GM19023 (cell line): ENCODE data around the gene COBL.

ENCODE experiments used
- ATAC-seq: cut with Tn5 transposase; IDR thresholded peaks from one replicate; pipeline ENCODE4 v1.9.1; 2021; ENCODE audit warnings: mild to moderate bottlenecking, moderate library complexity; ENCODE audit not compliant: unreplicated experiment

Gene COBL

DNA sequence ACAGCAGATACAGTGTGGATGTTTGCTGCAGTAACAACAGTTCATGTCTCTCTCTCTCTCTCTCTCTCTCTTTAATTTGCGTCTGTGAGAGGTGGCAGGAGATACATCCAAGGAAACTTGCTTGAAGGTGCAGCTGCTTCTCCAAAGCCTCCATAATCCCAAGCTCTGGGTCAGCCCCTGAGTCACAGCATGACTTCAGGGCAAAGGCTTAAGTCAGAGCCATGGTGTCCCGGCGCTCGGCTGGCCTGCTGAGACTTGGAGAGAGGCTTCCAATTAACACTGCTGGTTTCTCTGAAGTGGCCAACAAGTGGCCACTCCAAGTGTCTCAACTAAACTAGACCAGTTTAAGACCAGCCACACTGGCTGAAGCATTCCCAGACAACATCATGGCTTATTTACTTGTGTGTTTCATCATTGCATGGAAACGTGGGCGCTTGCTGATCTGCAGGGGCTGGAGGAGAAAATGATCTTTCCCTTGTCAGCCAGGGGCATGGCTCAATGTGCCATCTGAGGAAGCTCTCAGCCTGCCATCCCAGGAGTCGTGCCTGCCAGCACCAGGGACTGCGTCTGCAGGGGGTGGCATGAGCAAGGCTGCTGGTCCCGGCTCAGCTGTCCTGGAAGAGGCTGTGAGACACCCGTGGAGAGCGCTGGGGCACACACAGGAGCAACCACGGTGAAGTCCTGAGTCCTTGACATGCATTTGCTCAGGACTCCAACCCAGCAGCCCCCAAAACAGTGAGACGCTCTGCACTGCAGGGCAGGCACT lies 254.2 kb downstream of the COBL start:
- no peak for ATAC-seq

DNA sequence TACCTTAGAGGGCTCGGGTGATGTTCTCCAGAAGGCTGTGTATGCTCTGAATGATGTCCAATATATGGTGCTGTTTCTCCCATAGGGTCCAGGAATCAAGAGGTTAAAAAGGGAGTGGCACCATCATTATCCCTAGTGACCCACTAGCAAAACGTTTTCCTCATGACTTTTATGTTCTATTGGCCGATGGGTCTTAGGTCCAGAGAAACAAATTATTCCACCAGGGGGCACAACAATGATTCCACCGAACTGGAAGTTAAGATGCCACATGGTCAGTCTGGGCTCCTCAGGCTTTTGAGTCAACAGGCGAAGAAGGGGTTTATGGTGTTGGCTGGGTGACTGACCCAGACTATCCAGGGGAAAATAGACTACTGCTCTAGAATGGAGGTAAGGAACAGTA lies 256.1 kb downstream of the COBL start:
- no peak for ATAC-seq

GRCh38 chr7:51059504-51060142 lies 257.0 kb downstream of the COBL start:
- ATAC-seq = no peak

GRCh38 chr7:51058764-51059163 lies 257.8 kb downstream of the COBL start:
- ATAC-seq = no peak

DNA sequence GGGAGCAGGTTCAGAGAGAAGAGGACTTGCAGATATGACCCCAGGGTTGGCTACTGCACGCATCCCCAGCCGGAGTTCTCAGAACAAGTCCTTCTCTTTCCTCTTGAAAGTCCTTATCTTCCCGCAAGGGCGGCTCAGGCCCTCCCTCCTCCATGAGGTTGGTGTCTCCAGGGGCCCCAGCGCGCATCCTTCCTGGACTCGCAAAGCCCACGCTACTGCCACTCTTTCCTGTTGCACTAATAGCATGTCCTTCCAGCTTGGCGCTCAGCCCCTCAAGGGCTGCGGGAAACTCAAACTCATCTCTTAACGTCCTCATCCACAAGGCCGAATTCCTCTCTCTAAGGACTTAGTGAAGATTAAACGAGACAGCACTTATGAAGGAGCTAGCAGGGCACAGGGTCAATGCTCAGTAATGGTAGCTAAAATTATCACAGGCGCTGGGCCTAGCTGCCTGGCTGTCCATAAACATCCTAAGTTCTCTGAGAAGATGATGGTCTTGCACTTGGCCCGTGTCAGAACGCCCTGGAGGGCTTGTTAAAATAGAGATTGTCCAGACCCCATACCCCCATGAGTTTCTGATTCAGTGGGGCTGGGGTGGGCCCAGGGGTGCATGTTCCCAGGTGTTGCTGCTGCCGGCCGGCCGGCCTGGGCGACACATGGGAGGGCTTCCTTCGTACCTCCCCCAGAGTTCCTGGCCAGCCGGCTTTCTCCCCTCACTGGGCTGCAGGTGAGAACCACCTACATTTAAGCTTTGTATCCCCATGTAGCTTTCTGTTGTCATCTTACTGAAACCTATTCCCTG lies 261.4 kb downstream of the COBL start:
- no peak for ATAC-seq

DNA sequence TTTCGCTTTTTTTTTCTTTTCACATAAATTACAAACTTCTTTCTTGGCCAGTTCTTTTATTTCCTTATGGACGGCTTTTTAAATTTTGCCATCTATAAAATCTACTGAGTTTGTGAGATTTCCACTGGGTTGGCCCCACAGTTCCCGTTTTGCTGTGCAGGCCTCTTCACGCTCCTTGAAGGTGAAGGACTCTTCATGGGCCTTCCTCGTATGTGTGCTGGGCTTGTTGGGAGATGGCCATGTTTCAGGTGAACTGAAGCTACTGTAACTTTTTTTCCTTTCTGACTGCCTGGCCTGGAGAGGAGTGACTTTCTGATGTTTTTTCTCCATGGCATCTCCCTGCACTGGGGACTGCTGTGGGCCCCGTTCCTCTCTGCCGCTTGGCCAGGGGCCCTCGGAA lies 262.4 kb downstream of the COBL start:
- ATAC-seq = no peak

DNA sequence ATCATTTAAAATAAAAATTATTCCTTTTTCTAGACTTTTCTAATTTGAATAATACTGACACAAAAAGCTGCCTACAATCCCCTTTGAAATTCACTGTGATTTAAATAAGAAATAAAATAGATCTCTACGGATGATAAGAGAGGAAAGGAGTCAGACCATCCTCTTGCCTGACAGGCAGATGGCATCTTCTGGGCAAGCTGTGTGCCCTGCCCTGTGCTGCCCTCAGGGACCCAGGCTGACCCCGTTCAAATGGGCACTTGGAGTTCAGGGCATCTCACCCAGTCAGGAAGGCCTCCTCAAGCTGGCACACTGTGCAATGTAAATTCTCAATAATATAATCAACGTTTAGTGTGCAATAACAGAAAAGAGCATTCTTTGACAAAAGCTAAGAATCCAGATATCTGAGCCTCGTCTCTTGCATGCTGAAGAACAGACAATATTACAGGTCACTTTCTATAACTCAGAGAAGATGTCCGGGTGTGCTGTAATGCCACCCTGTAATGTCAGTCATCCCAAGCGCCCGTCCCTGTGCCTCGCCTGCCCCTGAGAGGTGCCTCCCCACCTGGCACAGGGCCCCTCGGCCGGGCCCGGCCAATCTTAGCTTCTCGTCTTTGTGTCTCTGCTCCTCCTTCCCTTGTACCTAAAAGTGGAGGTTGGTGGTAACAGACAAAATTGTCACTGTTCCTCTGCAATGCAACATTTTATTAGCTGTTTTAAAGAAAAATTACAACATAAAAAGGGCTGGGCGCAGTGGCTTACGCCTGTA lies 263.3 kb downstream of the COBL start:
- ATAC-seq = no peak

GRCh38 chr7:51046482-51046881 lies 270.1 kb downstream of the COBL start:
- no peak for ATAC-seq

DNA sequence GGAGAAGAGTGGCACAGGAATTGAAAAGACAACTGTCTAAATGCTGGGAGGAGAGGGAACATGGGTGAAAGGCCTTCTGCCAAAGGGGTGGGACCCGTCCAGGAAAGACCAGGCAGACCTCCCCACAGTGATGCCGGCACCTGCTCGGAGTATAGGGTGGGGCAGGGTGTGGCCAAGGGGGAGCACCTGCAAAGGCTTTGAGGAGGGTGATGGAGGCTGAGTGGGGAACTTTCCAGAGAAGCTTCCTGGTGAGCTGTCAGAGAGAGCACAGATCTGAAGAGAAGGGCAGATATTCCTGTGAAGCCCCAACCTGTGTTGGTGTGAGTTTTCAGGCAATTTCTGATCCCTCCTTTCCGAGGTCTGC lies 270.5 kb downstream of the COBL start:
- no peak for ATAC-seq

GRCh38 chr7:51045319-51046102 lies 271.1 kb downstream of the COBL start:
- ATAC-seq = no peak

DNA sequence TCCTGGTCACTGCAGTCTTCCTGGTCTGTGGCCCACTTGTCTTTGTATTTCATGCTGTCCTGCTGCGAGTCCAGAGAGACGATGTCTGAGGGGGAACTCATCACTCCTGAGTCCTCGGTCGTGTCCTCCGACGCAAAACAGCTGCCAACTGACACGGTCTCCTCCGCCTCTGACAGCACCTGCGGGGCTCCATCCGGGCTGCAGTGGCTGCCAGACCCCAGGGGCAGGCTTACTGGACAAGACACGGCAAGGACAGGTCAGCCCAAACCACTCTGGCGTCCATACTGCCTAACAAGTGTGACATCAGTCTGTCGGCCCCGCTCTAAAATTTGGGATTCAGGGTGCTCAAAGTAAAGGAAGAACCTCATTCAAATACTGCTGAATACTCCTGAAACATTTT lies 273.1 kb downstream of the COBL start:
- ATAC-seq = no peak

DNA sequence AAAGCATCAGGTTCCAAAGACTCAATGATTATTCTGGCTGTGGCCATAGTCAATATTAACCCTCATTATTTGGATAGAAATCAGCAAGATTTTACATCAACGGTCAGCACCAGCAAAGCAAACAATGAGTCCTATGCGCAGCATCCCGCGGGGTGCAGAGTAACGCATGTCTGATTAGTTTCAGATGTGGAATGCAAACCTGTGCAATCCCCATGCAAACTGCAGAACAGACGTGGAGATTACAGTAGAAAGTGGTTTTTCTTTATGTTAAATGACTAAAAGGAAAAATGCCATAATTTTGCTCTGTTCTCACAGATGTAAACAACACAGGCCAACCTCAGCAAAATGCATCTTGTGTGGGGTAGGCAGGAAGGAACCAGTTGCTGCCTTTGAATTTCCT lies 275.8 kb downstream of the COBL start:
- ATAC-seq = no peak

GRCh38 chr7:51038573-51038972 lies 278.0 kb downstream of the COBL start:
- ATAC-seq = no peak

- no peak for ATAC-seq
Observed at GRCh38 chr7:51035716-51036115, 280.9 kb downstream of the COBL start.

GRCh38 chr7:51034521-51035264 lies 281.9 kb downstream of the COBL start:
- no peak for ATAC-seq

GRCh38 chr7:51033727-51034520 lies 282.7 kb downstream of the COBL start:
- ATAC-seq = no peak

DNA sequence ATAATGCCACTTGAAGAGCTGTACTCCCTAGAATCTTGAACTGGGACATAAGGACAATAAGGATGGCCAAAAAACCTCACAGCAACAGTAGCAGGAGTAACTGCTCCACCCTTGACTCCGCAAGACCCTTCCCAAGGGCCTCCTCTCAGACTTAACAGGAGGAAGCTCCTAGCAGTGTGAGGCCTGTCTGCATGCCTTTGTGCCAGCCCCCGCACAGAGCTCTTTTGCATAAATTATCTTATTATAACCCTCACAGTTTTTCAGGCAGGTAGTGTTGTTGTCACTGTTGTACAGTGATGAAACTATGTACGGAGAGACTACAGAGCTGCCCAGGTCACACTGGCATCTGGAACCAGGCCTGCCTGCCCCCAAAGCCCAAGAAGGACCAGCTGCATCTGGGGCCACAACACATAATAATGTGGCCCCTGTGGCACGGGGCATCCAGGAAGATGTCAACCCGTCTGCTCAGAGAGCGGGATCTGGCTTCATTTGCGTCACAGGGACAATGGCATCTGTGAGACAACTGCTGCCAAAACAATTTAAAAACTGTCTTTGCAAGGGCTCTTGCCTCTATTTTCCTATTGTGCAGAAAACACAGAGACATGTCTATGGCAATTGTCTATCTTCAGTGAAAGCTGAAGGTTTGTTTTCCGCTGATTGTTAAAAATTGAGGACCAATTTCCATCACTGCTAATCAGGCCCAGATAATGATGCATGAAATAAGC lies 284.7 kb downstream of the COBL start:
- no peak for ATAC-seq

- no peak for ATAC-seq
Observed at GRCh38 chr7:51031216-51031615, 285.4 kb downstream of the COBL start.
